GM21526 (cell line): Measurements from ENCODE around the gene FAM236D.
A peak's percentile ranks its signal among the peaks of the same experiment; 100 is the strongest.
"Not testable (repeated sequence)": the region's sequence is repeated elsewhere in the genome, so short reads cannot be mapped to it uniquely, and the experiment has no call there.

ENCODE experiments used
- ATAC-seq: cut with Tn5 transposase; IDR thresholded peaks from one replicate; pipeline ENCODE4 v1.9.1; 2021; ENCODE audit warnings: moderate library complexity; ENCODE audit not compliant: unreplicated experiment, low FRiP score

Gene FAM236D

DNA sequence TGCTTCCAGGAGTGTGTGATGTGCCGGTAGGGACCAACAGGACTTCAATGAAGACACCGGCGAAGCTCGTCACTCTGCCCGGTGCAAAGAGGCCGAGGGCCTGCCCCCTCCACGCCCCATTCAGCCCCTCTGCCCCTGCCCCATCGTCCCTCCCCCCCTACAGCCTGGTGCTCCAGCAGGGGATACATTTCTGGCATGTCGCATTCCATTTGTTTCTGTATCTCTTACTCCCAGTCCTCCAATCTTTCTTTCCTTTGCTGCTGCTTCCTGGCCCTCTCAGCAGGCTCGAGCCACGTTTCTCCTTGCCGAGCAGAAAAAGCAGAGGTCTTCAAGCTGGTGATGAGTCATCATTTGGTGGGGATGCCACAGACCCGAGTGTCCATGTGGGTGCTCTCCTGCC is at the start of gene FAM236D:
Gene FAM236D, minus strand, starts transcription at position 101 of the 400 bp plus-strand sequence. Its CDS starts 100 bp downstream, at position 1.
- ATAC-seq = not testable (repeated sequence)

DNA sequence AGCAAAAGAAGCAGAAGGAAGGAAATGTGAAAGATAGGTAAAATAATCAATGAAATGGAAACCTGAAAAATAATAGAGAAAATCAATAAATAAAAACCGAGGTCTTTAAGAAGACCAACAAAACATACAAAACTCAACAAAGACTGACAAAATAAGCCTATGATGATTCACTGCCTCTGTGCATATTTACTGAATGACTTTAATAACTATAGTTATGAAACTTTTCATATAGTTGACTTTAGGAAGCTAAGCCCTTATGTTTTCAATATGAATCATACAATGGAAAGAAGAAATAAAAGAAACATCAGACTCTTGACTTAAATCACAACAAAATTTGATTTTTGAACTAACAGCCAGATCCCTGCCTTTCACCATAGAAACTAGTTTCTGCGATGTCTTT is 29.5 kb upstream of the FAM236D start:
- not testable (repeated sequence) for ATAC-seq

DNA sequence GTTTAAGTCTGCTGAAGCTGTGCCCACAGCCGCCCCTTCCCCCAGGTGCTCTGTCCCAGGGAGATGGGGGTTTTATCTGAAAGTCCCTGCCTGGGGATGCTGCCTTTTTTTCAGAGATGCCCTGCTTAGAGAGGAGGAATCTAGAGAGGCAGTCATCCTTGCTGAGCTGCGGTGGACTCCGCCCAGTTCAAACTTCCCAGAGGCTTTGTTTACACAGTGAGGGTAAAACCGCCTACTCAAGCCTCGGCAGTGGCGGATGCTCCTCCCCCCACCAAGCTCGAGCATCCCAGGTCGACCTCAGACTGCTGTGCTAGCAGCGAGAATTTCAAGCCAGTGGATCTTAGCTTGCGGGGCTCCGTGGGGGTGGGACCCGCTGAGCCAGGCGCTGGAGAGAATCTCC is 22.7 kb upstream of the FAM236D start:
- ATAC-seq = not testable (repeated sequence)

- not testable (repeated sequence) for ATAC-seq
Measured at GRCh38 chrX:72790390-72790789, 17.6 kb downstream of the FAM236D start.

DNA sequence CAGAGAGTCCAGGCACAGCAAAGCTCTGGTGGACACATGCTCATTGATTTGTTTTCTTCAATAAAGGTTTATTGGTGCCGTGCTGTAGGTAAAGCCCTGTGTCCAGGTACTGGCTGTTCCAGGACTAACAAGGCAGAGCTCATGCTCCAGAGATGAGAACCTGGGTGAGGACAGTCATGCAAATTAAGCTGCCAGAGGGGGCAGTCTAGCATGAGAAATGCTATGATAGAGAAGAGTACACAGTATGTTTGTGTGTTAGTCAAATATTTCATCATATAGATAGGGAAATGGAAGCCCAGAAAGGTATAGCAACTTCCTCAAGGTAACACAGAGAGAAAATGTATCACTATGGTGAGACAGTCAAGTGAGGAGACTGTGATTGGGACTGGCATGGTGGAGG is 19.9 kb downstream of the FAM236D start:
- not testable (repeated sequence) for ATAC-seq

- not testable (repeated sequence) for ATAC-seq
Measured at GRCh38 chrX:72783964-72784363, 24.0 kb downstream of the FAM236D start.

- not testable (repeated sequence) for ATAC-seq
Measured at GRCh38 chrX:72783365-72783936, 24.6 kb downstream of the FAM236D start.

DNA sequence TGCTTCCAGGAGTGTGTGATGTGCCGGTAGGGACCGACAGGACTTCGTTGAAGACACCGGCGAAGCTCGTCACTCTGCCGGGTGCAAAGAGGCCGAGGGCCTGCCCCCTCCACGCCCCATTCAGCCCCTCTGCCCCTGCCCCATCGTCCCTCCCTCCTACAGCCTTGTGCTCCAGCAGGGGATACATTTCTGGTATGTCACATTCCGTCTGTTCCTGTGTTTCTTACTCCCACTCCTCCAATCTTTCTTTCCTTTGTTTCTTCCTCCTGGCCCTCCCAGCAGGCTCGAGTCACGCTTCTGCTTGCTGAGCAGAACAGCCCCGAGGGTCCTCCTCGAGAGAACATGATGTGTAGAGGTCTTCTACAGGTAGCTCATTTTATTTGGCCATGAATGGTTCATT is 25.4 kb downstream of the FAM236D start, which contains the start of gene FAM236B:
Gene FAM236B, minus strand, starts transcription at position 101 of the 400 bp plus-strand sequence. Its CDS starts 100 bp downstream, at position 1.
- ATAC-seq = not testable (repeated sequence)

DNA sequence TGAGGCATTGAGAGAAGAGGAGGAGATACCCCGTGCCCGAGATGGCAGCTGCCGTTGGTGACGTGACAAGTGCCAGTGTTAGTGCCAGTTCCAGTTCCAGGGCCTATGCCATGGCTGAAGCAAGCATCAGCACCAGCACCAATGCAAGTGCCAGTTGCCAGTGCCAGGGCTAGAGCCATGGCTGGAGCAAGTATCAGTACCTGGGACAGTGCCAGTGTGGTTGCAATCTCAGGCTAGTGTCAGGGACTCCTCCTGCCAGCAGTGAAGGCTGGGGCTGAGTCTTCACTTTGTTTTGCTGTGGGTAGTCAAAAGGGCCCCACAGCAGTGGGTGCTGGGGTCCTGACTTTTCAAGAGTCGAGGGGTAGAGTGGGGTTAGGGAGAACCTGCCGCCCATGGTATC is 29.9 kb downstream of the FAM236D start:
- ATAC-seq = not testable (repeated sequence)

DNA sequence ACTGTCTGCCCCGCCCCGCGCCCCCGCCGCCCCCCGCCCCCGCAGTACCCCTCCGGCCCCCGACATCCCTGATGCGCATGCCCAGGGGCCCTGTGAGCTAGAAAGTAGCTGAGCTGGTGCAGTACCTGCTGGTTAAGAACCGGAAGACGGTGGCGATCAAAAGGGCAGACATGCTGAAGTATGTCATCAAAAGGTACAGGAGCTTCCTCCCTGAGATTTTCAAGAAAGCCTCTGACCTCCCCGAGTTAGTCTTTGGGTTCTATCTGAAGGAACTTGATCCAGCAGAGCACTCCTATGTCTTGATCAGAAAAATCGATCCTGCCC is 30.6 kb downstream of the FAM236D start:
- ATAC-seq = peak; percentile 77

- ATAC-seq = peak; percentile 83
Measured at GRCh38 chrX:72776653-72777466, 31.1 kb downstream of the FAM236D start, which contains the start of gene DMRTC1B. DMRTC1B (plus strand) TSS chrX:72776890; CDS start chrX:72845136, 68,246 bp downstream.

DNA sequence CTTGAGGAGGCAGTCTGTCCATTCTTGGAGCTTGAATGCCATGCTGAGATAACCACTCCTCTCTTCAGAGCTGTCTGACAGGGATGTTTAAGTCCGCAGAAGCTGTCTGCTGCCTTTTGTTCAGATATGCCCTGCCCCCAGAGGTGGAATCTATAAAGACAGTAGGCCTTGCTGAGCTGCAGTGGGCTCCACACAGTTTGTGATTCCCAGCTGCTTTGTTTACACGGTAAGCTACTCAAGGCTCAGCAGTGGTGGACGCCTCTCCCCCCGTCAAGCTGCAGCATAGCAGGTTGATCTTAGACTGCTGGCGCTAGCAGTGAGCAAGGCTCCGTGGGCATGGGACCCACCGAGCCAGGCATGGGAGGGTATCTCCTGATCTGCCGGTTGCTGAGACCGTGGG is 47.6 kb downstream of the FAM236D start:
- not testable (repeated sequence) for ATAC-seq
